Osteocyte (in vitro differentiated cells): ENCODE data around the gene PCNX1. TPM values are rescaled to one million over a fixed set of nuclear protein-coding genes. Genes with fewer than 3 reads are reported as not detected.
"Not testable (repeated sequence)": the region's sequence is repeated elsewhere in the genome, so short reads cannot be mapped to it uniquely, and the experiment has no call there.

Experiments used
- DNase-seq: peaks from one replicate; pipeline ENCODE4 v3.0.0; 2021; ENCODE audit warnings: mixed read lengths; ENCODE audit not compliant: unreplicated experiment; ENCODE audit errors: extremely low spot score
- H3K27ac Mint-ChIP-seq: one replicate; pipeline ENCODE4 v1.8.0; 2021; ENCODE audit warnings: mild to moderate bottlenecking, mixed read lengths; ENCODE audit not compliant: unreplicated experiment
- H3K27me3 Mint-ChIP-seq: one replicate; pipeline ENCODE4 v1.8.0; 2021; ENCODE audit warnings: mixed read lengths; ENCODE audit not compliant: unreplicated experiment
- H3K36me3 Mint-ChIP-seq: one replicate; pipeline ENCODE4 v1.8.0; 2021; ENCODE audit warnings: mixed read lengths; ENCODE audit not compliant: unreplicated experiment
- H3K4me1 Mint-ChIP-seq: one replicate; pipeline ENCODE4 v1.8.0; 2021; ENCODE audit warnings: mixed read lengths; ENCODE audit not compliant: unreplicated experiment
- H3K4me3 Mint-ChIP-seq: one replicate; pipeline ENCODE4 v1.8.0; 2021; ENCODE audit warnings: mild to moderate bottlenecking, moderate library complexity, mixed read lengths; ENCODE audit not compliant: unreplicated experiment
- H3K9me3 Mint-ChIP-seq: one replicate; pipeline ENCODE4 v1.8.0; 2021; ENCODE audit warnings: mixed read lengths; ENCODE audit not compliant: unreplicated experiment
- CTCF ChIP-seq: fragments of 200-600 bp; sonication (generic); IDR thresholded peaks from 2 replicates; pipeline ENCODE4 v1.5.0; 2021; ENCODE audit warnings: antibody characterized with exemption, mild to moderate bottlenecking, moderate library complexity
- total RNA-seq: library from RNA; stranded (reverse); gene quantifications from 2 replicates; pipeline ENCODE4 v1.2.1, GENCODE V29; 2021

The PCNX1 gene
- total RNA-seq, 1 donor from 2014 or later, result 72.2 TPM

- no peaks in the 10 kb centered on the region for H3K36me3 Mint-ChIP-seq
- TF ChIP-seq CTCF, result no peak
- H3K4me1 Mint-ChIP-seq, result peaks cover 5% of the 10 kb centered on the region
- no peaks in the 10 kb centered on the region for H3K27me3 Mint-ChIP-seq
- no peak overlapping the region for H3K4me3 Mint-ChIP-seq
- peaks cover 5% of the 10 kb centered on the region for H3K9me3 Mint-ChIP-seq
- H3K27ac Mint-ChIP-seq, result no peak overlapping the region
- no peak for DNase-seq
Observed at GRCh38 chr14:71141701-71142374, 234.6 kb downstream of the PCNX1 start.

GRCh38 chr14:71142375-71143038, 235.2 kb downstream of the PCNX1 start:
- Mint-ChIP-seq H3K4me1 (peaks cover 5% of the 10 kb centered on the region), H3K27me3 (no peaks in the 10 kb centered on the region), H3K36me3 (no peaks in the 10 kb centered on the region), H3K27ac (no peak overlapping the region), H3K4me3 (no peak overlapping the region), H3K9me3 (no peaks in the 10 kb centered on the region)
- no peak for TF ChIP-seq CTCF
- no peak for DNase-seq

GRCh38 chr14:71143381-71144290, 236.4 kb downstream of the PCNX1 start:
- H3K27me3 Mint-ChIP-seq, result no peaks in the 10 kb centered on the region
- H3K9me3 Mint-ChIP-seq, result peaks cover 5% of the 10 kb centered on the region
- no peak overlapping the region for H3K4me3 Mint-ChIP-seq
- H3K27ac Mint-ChIP-seq, result no peak overlapping the region
- DNase-seq, result no peak
- no peaks in the 10 kb centered on the region for H3K36me3 Mint-ChIP-seq
- TF ChIP-seq CTCF, result no peak
- H3K4me1 Mint-ChIP-seq, result peaks cover 5% of the 10 kb centered on the region

- H3K27ac Mint-ChIP-seq, result not testable (repeated sequence)
Observed at GRCh38 chr14:71147335-71147734, 240.1 kb downstream of the PCNX1 start.

GRCh38 chr14:71148627-71149026, 241.4 kb downstream of the PCNX1 start:
- Mint-ChIP-seq H3K4me3 (no peak overlapping the region), H3K27ac (no peak overlapping the region), H3K9me3 (peaks cover 13% of the 10 kb centered on the region), H3K27me3 (no peaks in the 10 kb centered on the region), H3K36me3 (no peaks in the 10 kb centered on the region), H3K4me1 (no peaks in the 10 kb centered on the region)
- TF ChIP-seq CTCF, result no peak
- DNase-seq, result no peak

More at GRCh38 chr14:71147335-71147734, 240.1 kb downstream of the PCNX1 start:
- H3K9me3 Mint-ChIP-seq, result peaks cover 13% of the 10 kb centered on the region
- H3K4me1 Mint-ChIP-seq, H3K36me3 Mint-ChIP-seq, H3K27me3 Mint-ChIP-seq, DNase-seq, H3K4me3 Mint-ChIP-seq: not testable (repeated sequence)
